Activated CD4-positive, alpha-beta memory T cell treated with anti-CD3 and anti-CD28 coated beads, Interleukin-2, amount 10 ng/mL, durations not matched to agents 7 days and 5 days (primary cell): Measurements from ENCODE around the gene TBX18. TPM values are rescaled to one million over a fixed set of nuclear protein-coding genes. Genes with fewer than 3 reads are reported as not detected.

Experiments used
- CTCF ChIA-PET: fragments of 350-600 bp; sonication (Branson Sonifier 250); formaldehyde crosslinking; loops from one replicate; lab custom pipeline; 2021; ENCODE audit warnings: antibody characterized with exemption, inconsistent platforms; lab: Charles Lee
- POLR2A ChIA-PET: fragments of 350-600 bp; sonication (Branson Sonifier 250); formaldehyde crosslinking; loops from one replicate; lab custom pipeline; 2021; ENCODE audit warnings: antibody characterized with exemption; lab: Charles Lee
- DNase-seq: peaks from one replicate; pipeline ENCODE4 v3.0.0-alpha.2; 2020
- H3K27ac Mint-ChIP-seq: one replicate; pipeline ENCODE4 v1.8.0; 2021; ENCODE audit warnings: mild to moderate bottlenecking, mixed read lengths
- H3K27me3 Mint-ChIP-seq: one replicate; pipeline ENCODE4 v1.8.0; 2021; ENCODE audit warnings: mixed read lengths
- H3K36me3 Mint-ChIP-seq: one replicate; pipeline ENCODE4 v1.8.0; 2021; ENCODE audit warnings: low read depth, mixed read lengths
- H3K4me1 Mint-ChIP-seq: one replicate; pipeline ENCODE4 v1.8.0; 2021; ENCODE audit warnings: mixed read lengths
- H3K4me3 Mint-ChIP-seq: one replicate; pipeline ENCODE4 v1.8.0; 2021; ENCODE audit warnings: mild to moderate bottlenecking, mixed read lengths
- H3K9me3 Mint-ChIP-seq: one replicate; pipeline ENCODE4 v1.8.0; 2021; ENCODE audit warnings: mixed read lengths
- total RNA-seq, 2 experiments: library from RNA; stranded (reverse); gene quantifications; one replicate each; pipeline ENCODE4 v1.2.3, GENCODE V29; 2021

TBX18 gene
- total RNA-seq, 2 experiments from 2014 or later = not detected

DNA sequence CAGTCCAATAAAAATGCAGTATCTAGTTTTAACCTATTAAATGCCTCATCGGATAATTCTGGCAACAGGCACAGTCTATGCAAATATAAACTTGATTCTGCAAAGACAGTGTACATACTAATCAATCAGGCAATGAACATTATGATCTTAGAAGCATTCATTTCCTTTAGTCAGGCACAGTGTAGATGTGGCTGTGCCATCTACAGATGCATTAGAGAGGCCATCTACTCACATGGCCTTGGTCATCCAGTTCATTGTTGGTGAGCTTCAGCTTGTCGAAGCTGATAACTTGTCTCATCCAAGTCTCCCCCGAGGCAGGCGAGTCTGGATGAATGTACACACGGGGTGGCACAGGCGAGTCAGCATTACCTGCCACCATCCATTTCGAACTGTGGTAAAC lies 7.9 kb downstream of the TBX18 start:
- Mint-ChIP-seq H3K27me3 (peaks cover 6% of the 10 kb centered on the region), H3K4me1 (no peaks in the 10 kb centered on the region), H3K27ac (no peak overlapping the region), H3K36me3 (no peaks in the 10 kb centered on the region), H3K9me3 (no peaks in the 10 kb centered on the region), H3K4me3 (no peak overlapping the region)
- POLR2A ChIA-PET = no interaction called here
- CTCF ChIA-PET = no interaction called here
- no peak for DNase-seq

GRCh38 chr6:84753173-84753572 lies 11.2 kb downstream of the TBX18 start:
- no peak for DNase-seq
- no peaks in the 10 kb centered on the region for H3K4me1 Mint-ChIP-seq
- no peaks in the 10 kb centered on the region for H3K9me3 Mint-ChIP-seq
- CTCF ChIA-PET = no interaction called here
- no peak overlapping the region for H3K4me3 Mint-ChIP-seq
- H3K36me3 Mint-ChIP-seq = no peaks in the 10 kb centered on the region
- no peaks in the 10 kb centered on the region for H3K27me3 Mint-ChIP-seq
- POLR2A ChIA-PET = interaction anchor here (0.6 kb wide), 1 partner anchor 1511 kb away, joined by 3 read pairs; no protein-coding TSS in a partner anchor
- no peak overlapping the region for H3K27ac Mint-ChIP-seq

- Mint-ChIP-seq H3K27ac (no peak overlapping the region), H3K9me3 (no peaks in the 10 kb centered on the region), H3K4me3 (no peak overlapping the region), H3K27me3 (no peaks in the 10 kb centered on the region), H3K36me3 (no peaks in the 10 kb centered on the region), H3K4me1 (no peaks in the 10 kb centered on the region)
- DNase-seq = no peak
- ChIA-PET CTCF (no interaction called here), POLR2A (no interaction called here)
These were observed 12.1 kb downstream of the TBX18 start for GRCh38 chr6:84752118-84752850.

DNA sequence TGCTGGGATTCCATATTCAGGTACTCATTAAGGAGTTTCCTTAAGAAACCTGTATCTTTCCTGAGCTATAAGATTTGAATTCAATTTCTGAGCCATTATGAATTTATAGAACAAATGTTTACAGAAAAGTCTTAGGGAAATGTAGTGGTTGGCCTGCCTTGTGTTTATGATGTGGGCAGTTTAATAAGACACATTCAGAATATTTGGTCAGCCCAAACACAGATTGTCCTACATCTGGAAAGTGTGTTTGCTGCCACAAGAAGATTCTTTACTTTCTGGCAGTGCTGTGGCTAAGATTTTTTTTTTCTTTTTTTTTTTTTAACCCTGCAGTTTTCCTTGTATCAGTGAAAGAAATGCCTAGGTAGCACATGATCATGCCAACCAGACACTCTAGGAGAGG lies 15.2 kb downstream of the TBX18 start:
- H3K27me3 Mint-ChIP-seq = no peaks in the 10 kb centered on the region
- no peaks in the 10 kb centered on the region for H3K36me3 Mint-ChIP-seq
- no peak overlapping the region for H3K27ac Mint-ChIP-seq
- CTCF ChIA-PET = no interaction called here
- H3K9me3 Mint-ChIP-seq = no peaks in the 10 kb centered on the region
- H3K4me1 Mint-ChIP-seq = no peaks in the 10 kb centered on the region
- H3K4me3 Mint-ChIP-seq = no peak overlapping the region
- POLR2A ChIA-PET = no interaction called here
- no peak for DNase-seq

- ChIA-PET POLR2A (no interaction called here), CTCF (no interaction called here)
- no peak overlapping the region for H3K27ac Mint-ChIP-seq
- no peak for DNase-seq
- H3K9me3 Mint-ChIP-seq = no peaks in the 10 kb centered on the region
- H3K27me3 Mint-ChIP-seq = no peaks in the 10 kb centered on the region
- H3K4me1 Mint-ChIP-seq = no peaks in the 10 kb centered on the region
- no peak overlapping the region for H3K4me3 Mint-ChIP-seq
- no peaks in the 10 kb centered on the region for H3K36me3 Mint-ChIP-seq
These were observed 16.0 kb downstream of the TBX18 start for GRCh38 chr6:84748376-84748775.

GRCh38 chr6:84743616-84744015 lies 20.8 kb downstream of the TBX18 start:
- H3K4me3 Mint-ChIP-seq = no peak overlapping the region
- no peaks in the 10 kb centered on the region for H3K4me1 Mint-ChIP-seq
- DNase-seq = no peak
- no peaks in the 10 kb centered on the region for H3K9me3 Mint-ChIP-seq
- POLR2A ChIA-PET = no interaction called here
- H3K27me3 Mint-ChIP-seq = no peaks in the 10 kb centered on the region
- CTCF ChIA-PET = no interaction called here
- no peaks in the 10 kb centered on the region for H3K36me3 Mint-ChIP-seq
- no peak overlapping the region for H3K27ac Mint-ChIP-seq

DNA sequence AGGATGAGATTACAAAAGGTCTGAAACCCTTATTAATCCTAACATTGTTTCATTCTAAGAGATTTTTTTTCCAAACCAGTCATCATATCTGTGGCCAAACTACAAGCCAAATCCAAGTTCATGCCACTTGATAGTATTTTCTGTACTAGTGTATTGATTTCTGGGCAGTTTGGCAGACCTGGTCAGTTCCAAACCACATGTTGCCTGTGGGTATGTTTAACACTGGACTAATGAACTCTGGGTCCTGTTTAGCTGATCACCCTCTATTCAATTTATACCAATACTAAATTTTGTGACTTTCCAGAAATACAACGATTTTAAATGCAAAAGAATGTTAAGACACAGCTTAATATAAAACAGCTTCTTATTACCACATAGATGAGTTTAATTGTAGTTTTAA lies 24.0 kb downstream of the TBX18 start:
- no peak overlapping the region for H3K27ac Mint-ChIP-seq
- H3K27me3 Mint-ChIP-seq = no peaks in the 10 kb centered on the region
- H3K9me3 Mint-ChIP-seq = no peaks in the 10 kb centered on the region
- no peak overlapping the region for H3K4me3 Mint-ChIP-seq
- ChIA-PET CTCF (no interaction called here), POLR2A (no interaction called here)
- DNase-seq = no peak
- H3K36me3 Mint-ChIP-seq = no peaks in the 10 kb centered on the region
- no peaks in the 10 kb centered on the region for H3K4me1 Mint-ChIP-seq

GRCh38 chr6:84739866-84740208 lies 24.6 kb downstream of the TBX18 start:
- ChIA-PET POLR2A (no interaction called here), CTCF (no interaction called here)
- no peaks in the 10 kb centered on the region for H3K27me3 Mint-ChIP-seq
- DNase-seq = no peak
- no peak overlapping the region for H3K27ac Mint-ChIP-seq
- H3K9me3 Mint-ChIP-seq = no peaks in the 10 kb centered on the region
- H3K36me3 Mint-ChIP-seq = no peaks in the 10 kb centered on the region
- no peaks in the 10 kb centered on the region for H3K4me1 Mint-ChIP-seq
- H3K4me3 Mint-ChIP-seq = no peak overlapping the region

DNA sequence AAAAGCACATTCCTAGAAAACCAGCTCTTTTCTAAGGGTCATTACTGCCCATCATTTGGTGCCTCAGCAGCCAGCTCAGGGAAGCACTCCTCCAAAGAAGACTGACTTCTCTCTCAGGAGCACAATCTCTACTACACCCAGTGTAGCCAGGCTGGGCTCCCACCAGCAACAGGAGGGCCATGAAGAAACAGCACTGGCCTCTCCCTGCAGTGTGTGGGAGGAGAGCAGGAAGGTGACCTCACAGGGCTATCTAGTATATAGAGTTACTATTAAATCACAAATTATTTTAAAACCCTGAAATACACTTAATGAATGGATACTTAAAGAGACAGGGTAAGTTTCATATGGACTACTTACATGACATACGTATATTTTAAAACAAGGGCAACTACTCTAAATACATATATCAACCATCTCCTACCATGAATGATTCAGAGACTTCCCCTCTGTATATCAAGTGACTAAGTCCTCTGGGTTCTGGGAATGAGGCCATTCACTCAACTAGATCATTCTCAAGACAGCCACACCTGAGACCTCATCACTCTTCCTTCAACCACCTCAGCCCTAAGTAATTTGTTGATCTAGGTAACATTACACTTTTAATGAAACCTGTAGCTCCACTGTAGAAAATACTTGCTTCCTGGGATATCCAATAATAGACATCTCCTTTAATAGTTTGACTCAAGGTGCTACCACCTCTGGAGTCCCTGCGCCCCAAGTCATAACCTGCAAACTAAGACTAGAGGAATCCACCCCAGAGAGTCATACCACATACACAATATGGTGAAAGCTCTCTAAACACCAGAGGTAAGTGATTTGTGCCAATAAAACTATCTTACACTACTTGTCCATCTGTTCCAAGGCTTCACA lies 25.2 kb downstream of the TBX18 start:
- Mint-ChIP-seq H3K27ac (no peak overlapping the region), H3K4me3 (no peak overlapping the region), H3K9me3 (no peaks in the 10 kb centered on the region)

GRCh38 chr6:84733889-84734288 lies 30.5 kb downstream of the TBX18 start:
- Mint-ChIP-seq H3K4me1 (no peaks in the 10 kb centered on the region), H3K27ac (no peak overlapping the region), H3K9me3 (no peaks in the 10 kb centered on the region), H3K4me3 (no peak overlapping the region), H3K36me3 (no peaks in the 10 kb centered on the region), H3K27me3 (no peaks in the 10 kb centered on the region)
- ChIA-PET CTCF (no interaction called here), POLR2A (no interaction called here)
- no peak for DNase-seq

More for the DNA sequence above, 25.2 kb downstream of the TBX18 start:
- Mint-ChIP-seq H3K36me3 (no peaks in the 10 kb centered on the region), H3K4me1 (no peaks in the 10 kb centered on the region), H3K27me3 (no peaks in the 10 kb centered on the region)
- ChIA-PET CTCF (no interaction called here), POLR2A (no interaction called here)
- no peak for DNase-seq

GRCh38 chr6:84731901-84732300 lies 32.5 kb downstream of the TBX18 start:
- Mint-ChIP-seq H3K27me3 (no peaks in the 10 kb centered on the region), H3K9me3 (no peaks in the 10 kb centered on the region), H3K27ac (no peak overlapping the region), H3K36me3 (no peaks in the 10 kb centered on the region), H3K4me3 (no peak overlapping the region), H3K4me1 (no peaks in the 10 kb centered on the region)
- POLR2A ChIA-PET = no interaction called here
- no peak for DNase-seq
- CTCF ChIA-PET = no interaction called here

DNA sequence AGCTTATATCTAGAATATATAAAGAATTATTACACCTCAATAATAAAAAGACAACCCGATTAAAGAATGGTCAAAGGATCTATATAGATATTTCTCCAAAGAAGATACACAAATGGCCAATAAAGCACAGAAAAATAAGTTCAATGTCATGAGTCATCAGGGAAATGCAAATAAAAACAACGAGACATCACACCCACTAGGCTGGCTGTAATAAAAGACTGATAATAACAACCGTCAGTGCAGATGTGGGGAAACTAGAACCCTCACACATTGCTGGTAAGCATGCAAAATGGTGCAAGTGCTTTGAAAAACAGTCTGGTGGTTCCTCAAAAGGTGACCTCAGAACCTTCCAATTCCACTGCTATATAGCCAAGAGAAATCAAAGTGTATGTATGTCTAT lies 33.0 kb downstream of the TBX18 start:
- no peaks in the 10 kb centered on the region for H3K4me1 Mint-ChIP-seq

DNA sequence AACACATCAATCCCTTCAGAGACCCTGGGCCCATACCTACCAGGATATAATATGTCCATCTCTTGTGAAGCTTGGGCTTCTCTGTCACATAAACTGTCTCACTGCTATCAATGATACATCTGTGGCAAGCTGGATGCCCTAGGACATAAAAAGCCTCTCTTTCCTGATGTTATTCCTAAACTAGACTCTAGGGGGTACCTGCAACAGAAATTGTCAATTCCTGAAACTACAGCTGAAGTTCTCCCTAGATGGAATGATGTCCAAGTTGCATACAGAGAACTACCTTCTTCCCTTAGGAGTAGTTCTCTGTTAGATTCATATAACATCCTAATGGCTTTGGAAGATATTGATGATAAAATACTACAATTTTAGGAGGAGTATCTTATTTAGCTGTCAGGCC lies 35.8 kb downstream of the TBX18 start:
- Mint-ChIP-seq H3K9me3 (no peaks in the 10 kb centered on the region), H3K4me3 (no peak overlapping the region), H3K27me3 (no peaks in the 10 kb centered on the region), H3K27ac (no peak overlapping the region), H3K36me3 (no peaks in the 10 kb centered on the region), H3K4me1 (no peaks in the 10 kb centered on the region)
- POLR2A ChIA-PET = no interaction called here
- no peak for DNase-seq
- CTCF ChIA-PET = no interaction called here

More for the DNA sequence above, 33.0 kb downstream of the TBX18 start:
- CTCF ChIA-PET = no interaction called here
- no peak overlapping the region for H3K4me3 Mint-ChIP-seq
- DNase-seq = no peak
- H3K36me3 Mint-ChIP-seq = no peaks in the 10 kb centered on the region
- POLR2A ChIA-PET = no interaction called here
- no peaks in the 10 kb centered on the region for H3K27me3 Mint-ChIP-seq
- no peak overlapping the region for H3K27ac Mint-ChIP-seq
- no peaks in the 10 kb centered on the region for H3K9me3 Mint-ChIP-seq

- POLR2A ChIA-PET = no interaction called here
- Mint-ChIP-seq H3K4me1 (no peaks in the 10 kb centered on the region), H3K36me3 (no peaks in the 10 kb centered on the region), H3K4me3 (no peak overlapping the region), H3K9me3 (no peaks in the 10 kb centered on the region), H3K27me3 (no peaks in the 10 kb centered on the region), H3K27ac (no peak overlapping the region)
- DNase-seq = no peak
- CTCF ChIA-PET = no interaction called here
These were observed 45.2 kb downstream of the TBX18 start for GRCh38 chr6:84719152-84719551.
